GM12875 (cell line): ENCODE measurements around the gene EYS.
"Not testable (repeated sequence)": the region's sequence is repeated elsewhere in the genome, so short reads cannot be mapped to it uniquely, and the experiment has no call there.

Experiments
- H3K4me3 ChIP-seq: one replicate; pipeline ENCODE4 v1.5.1; 2011; ENCODE audit warnings: low read depth, low read length, control low read depth
- TF ChIP-seq, protein P1 (sequence below): IDR thresholded peaks from 2 replicates; pipeline ENCODE4 v1.5.1; 2011; ENCODE audit warnings: low read depth, mild to moderate bottlenecking, control low read depth, inconsistent platforms, low read length, moderate library complexity, borderline replicate concordance; ENCODE audit not compliant: insufficient read depth

EYS gene

GRCh38 chr6:64046746-64047208 is 1660.2 kb downstream of the EYS start:
- TF ChIP-seq, protein P1, sequence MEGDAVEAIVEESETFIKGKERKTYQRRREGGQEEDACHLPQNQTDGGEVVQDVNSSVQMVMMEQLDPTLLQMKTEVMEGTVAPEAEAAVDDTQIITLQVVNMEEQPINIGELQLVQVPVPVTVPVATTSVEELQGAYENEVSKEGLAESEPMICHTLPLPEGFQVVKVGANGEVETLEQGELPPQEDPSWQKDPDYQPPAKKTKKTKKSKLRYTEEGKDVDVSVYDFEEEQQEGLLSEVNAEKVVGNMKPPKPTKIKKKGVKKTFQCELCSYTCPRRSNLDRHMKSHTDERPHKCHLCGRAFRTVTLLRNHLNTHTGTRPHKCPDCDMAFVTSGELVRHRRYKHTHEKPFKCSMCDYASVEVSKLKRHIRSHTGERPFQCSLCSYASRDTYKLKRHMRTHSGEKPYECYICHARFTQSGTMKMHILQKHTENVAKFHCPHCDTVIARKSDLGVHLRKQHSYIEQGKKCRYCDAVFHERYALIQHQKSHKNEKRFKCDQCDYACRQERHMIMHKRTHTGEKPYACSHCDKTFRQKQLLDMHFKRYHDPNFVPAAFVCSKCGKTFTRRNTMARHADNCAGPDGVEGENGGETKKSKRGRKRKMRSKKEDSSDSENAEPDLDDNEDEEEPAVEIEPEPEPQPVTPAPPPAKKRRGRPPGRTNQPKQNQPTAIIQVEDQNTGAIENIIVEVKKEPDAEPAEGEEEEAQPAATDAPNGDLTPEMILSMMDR, result no peak
- no peak overlapping the region for H3K4me3 ChIP-seq

DNA sequence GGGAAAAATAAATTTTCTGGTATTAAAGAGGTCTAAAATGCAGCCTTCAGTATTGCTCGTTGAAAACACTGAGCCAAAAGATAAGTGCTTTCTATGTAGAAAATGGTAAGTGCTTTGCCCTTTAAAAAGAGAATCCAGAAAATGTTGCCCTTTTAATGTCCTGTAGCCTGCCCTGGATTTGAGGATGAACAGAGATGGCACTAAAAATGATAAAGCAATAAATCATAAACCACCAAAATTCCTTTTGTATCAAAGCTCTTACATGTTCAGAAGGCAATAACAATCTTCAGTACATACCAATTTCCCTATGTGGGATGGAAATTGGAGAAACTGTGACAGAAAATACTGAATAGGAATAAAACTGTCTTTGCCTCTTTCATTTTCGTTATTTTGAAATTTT is 1665.7 kb downstream of the EYS start:
- no peak overlapping the region for H3K4me3 ChIP-seq
- TF ChIP-seq, protein P1, result no peak

GRCh38 chr6:64040113-64040512 is 1666.9 kb downstream of the EYS start:
- no peak overlapping the region for H3K4me3 ChIP-seq
- TF ChIP-seq, protein P1, result no peak

DNA sequence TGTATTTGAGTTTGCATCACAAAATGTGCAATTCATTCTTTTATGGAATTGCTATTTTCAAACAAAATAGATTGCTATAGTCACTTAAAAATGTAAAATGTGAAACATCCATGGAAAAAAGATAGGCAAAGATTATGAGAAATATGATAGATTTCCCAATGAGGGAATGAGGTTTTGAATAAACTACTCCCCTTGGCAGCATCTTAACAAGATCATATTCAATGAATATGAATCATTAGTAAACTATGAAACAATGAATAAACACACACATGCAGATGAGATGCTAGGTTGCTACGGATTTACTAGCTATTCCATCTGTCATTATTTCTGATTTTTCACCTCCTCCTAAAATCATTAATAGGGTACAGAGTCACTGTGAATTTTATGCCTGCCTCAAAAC is 1669.6 kb downstream of the EYS start:
- TF ChIP-seq, protein P1, result no peak
- H3K4me3 ChIP-seq, result no peak overlapping the region

GRCh38 chr6:64034910-64035655 is 1671.9 kb downstream of the EYS start:
- H3K4me3 ChIP-seq, result no peak overlapping the region
- TF ChIP-seq, protein P1, result no peak

GRCh38 chr6:64034291-64034690 is 1672.7 kb downstream of the EYS start:
- no peak overlapping the region for H3K4me3 ChIP-seq
- TF ChIP-seq, protein P1, result no peak

DNA sequence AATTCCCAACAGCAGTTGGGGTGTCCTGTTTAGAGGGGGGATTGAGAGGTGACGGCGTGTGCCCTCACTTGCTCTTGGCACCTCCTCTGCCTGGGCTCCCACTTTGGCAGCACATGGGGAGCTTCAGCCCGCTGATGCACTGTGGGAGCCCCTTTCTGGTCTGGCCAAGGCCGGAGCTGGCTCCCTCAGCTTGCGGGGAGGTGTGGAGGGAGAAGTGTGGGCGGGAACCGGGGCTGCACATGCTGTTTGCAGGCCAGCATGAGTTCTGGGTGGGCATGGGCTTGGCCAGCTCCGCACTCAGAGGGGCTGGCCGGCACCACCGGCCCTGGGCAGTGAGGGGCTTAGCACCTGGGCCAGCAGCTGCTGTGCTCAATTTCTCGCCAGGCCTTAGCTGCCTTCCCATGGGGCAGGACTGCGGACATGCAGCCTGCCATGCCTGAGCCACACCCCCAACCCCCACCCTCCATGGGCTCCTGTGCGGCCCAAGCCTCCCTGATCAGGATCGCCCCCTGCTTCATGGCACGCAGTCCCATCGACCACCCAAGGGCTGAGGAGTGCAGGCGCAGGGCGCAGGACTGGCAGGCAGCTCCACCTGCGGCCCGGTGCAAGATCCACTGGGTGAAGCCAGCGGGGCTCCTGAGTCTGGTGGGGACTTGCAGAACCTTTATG is 1675.9 kb downstream of the EYS start:
- not testable (repeated sequence) for H3K4me3 ChIP-seq
